IMR-90 (cell line): ENCODE results near the gene TEP1. TPM values are rescaled to one million over a fixed set of nuclear protein-coding genes. Genes with fewer than 3 reads are reported as not detected.

Experiments used
- ATAC-seq: fragments of 200-7000 bp; cut with Tn5 transposase; 2 replicates; pipeline ENCODE4 v1.9.1; 2020; ENCODE audit warnings: low read depth, mild to moderate bottlenecking, moderate library complexity
- BruUV-seq: library from RNA; stranded (reverse); fragments of 400-500 nt; replicated peaks from 2 replicates; lab custom pipeline; 2021; lab: Mats Ljungman, UMichigan
- CTCF ChIA-PET: fragments of 300-600 bp; formaldehyde crosslinking; extraction: SDS; loops from one replicate; lab custom pipeline; 2021; ENCODE audit warnings: antibody characterized with exemption; lab: Yijun Ruan, JAX
- POLR2A ChIA-PET: fragments of 300-600 bp; sonication (Branson Sonifier 250); formaldehyde crosslinking; loops from one replicate; lab custom pipeline; 2022; ENCODE audit warnings: antibody characterized with exemption; ENCODE audit not compliant: unreplicated experiment; lab: Charles Lee
- DNase-seq: peaks from one replicate; pipeline ENCODE4 v3.0.0; 2013
- H2AFZ ChIP-seq: replicated peaks from 2 replicates; pipeline ENCODE3; 2013; ENCODE audit warnings: low read length, mild to moderate bottlenecking; ENCODE audit not compliant: poor library complexity
- H2AK5ac ChIP-seq: 2 replicates; pipeline ENCODE4 v1.6.1; 2013; ENCODE audit warnings: low read depth, low read length, inconsistent platforms
- H2AK9ac ChIP-seq: replicated peaks from 2 replicates; pipeline ENCODE3; 2013; ENCODE audit warnings: mild to moderate bottlenecking, low read depth, low read length, moderate library complexity; ENCODE audit not compliant: poor library complexity
- H2BK120ac ChIP-seq: 2 replicates; pipeline ENCODE4 v1.6.1; 2013; ENCODE audit warnings: low read depth, low read length, inconsistent platforms
- H2BK15ac ChIP-seq: 3 replicates; pipeline ENCODE4 v1.6.1; 2013; ENCODE audit warnings: low read depth, low read length, inconsistent platforms
- H2BK20ac ChIP-seq: 2 replicates; pipeline ENCODE4 v1.6.1; 2013; ENCODE audit warnings: low read depth, mild to moderate bottlenecking, inconsistent platforms, low read length, moderate library complexity
- H2BK5ac ChIP-seq: 2 replicates; pipeline ENCODE4 v1.6.1; 2013; ENCODE audit warnings: mild to moderate bottlenecking, low read depth, low read length, inconsistent platforms; ENCODE audit not compliant: poor library complexity, severe bottlenecking
- H3K14ac ChIP-seq: replicated peaks from 2 replicates; pipeline ENCODE4 v1.6.1; 2013; ENCODE audit warnings: low read depth, low read length, inconsistent platforms
- H3K18ac ChIP-seq: 2 replicates; pipeline ENCODE4 v1.6.1; 2013; ENCODE audit warnings: low read depth, low read length, control low read depth
- H3K23ac ChIP-seq: 2 replicates; pipeline ENCODE4 v1.6.1; 2013; ENCODE audit warnings: low read depth, low read length, inconsistent platforms
- H3K27ac ChIP-seq: 2 replicates; pipeline ENCODE4 v1.5.1; 2013; ENCODE audit warnings: mild to moderate bottlenecking, control low read depth, low read length; ENCODE audit not compliant: insufficient read depth
- H3K27me3 ChIP-seq: 2 replicates; pipeline ENCODE4 v1.6.1; 2013; ENCODE audit warnings: low read length; ENCODE audit not compliant: control insufficient read depth, insufficient read depth
- H3K36me3 ChIP-seq: 2 replicates; pipeline ENCODE4 v1.6.1; 2013; ENCODE audit warnings: low read length, mixed read lengths; ENCODE audit not compliant: control insufficient read depth, insufficient read depth
- H3K4ac ChIP-seq: 2 replicates; pipeline ENCODE4 v1.6.1; 2013; ENCODE audit warnings: low read depth, low read length, inconsistent platforms
- H3K4me1 ChIP-seq: 2 replicates; pipeline ENCODE4 v1.6.1; 2013; ENCODE audit warnings: low read length, mixed read lengths; ENCODE audit not compliant: control insufficient read depth, insufficient read depth
- H3K4me2 ChIP-seq: 2 replicates; pipeline ENCODE4 v1.6.1; 2013; ENCODE audit warnings: low read depth, mild to moderate bottlenecking, control low read depth, low read length, moderate library complexity
- H3K4me3 ChIP-seq: 2 replicates; pipeline ENCODE4 v1.5.1; 2013; ENCODE audit warnings: low read depth, mild to moderate bottlenecking, control low read depth, low read length, moderate library complexity; ENCODE audit not compliant: insufficient read depth
- H3K56ac ChIP-seq: 2 replicates; pipeline ENCODE4 v1.6.1; 2013; ENCODE audit warnings: low read length, inconsistent platforms; ENCODE audit not compliant: insufficient read depth; ENCODE audit errors: extremely low read depth
- H3K79me1 ChIP-seq, 2 experiments: 2 replicates each; pipeline ENCODE4 v1.6.1; 2013; ENCODE audit warnings: low read length in 2 of 2, inconsistent platforms in 1 of 2, low read depth in 1 of 2
- H3K9ac ChIP-seq: 2 replicates; pipeline ENCODE4 v1.6.1; 2013; ENCODE audit warnings: low read depth, low read length, control low read depth
- H3K9me1 ChIP-seq: 2 replicates; pipeline ENCODE4 v1.6.1; 2013; ENCODE audit warnings: low read length, inconsistent platforms; ENCODE audit not compliant: insufficient read depth
- H3K9me3 ChIP-seq: 2 replicates; pipeline ENCODE4 v1.6.1; 2013; ENCODE audit warnings: low read length; ENCODE audit not compliant: control insufficient read depth, insufficient read depth
- H4K20me1 ChIP-seq: 2 replicates; pipeline ENCODE4 v1.6.1; 2013; ENCODE audit warnings: low read length, inconsistent platforms; ENCODE audit not compliant: insufficient read depth
- H4K5ac ChIP-seq: 2 replicates; pipeline ENCODE4 v1.6.1; 2013; ENCODE audit warnings: mild to moderate bottlenecking, low read depth, low read length, control low read depth
- H4K8ac ChIP-seq, 2 experiments: 2 replicates each; pipeline ENCODE4 v1.6.1; 2013; ENCODE audit warnings: low read depth in 2 of 2, low read length in 2 of 2, control low read depth in 1 of 2, inconsistent platforms in 1 of 2
- H4K91ac ChIP-seq: 2 replicates; pipeline ENCODE4 v1.6.1; 2013; ENCODE audit warnings: low read depth, low read length, inconsistent platforms; ENCODE audit not compliant: insufficient read depth
- BHLHE40 ChIP-seq: fragments of 150-350 bp; IDR thresholded peaks from 2 replicates; pipeline ENCODE4 v1.6.1; 2016; ENCODE audit warnings: mild to moderate bottlenecking, low read depth, low read length
- ELK1 ChIP-seq: fragments of 150-350 bp; IDR thresholded peaks from 2 replicates; pipeline ENCODE4 v1.6.1; 2016; ENCODE audit warnings: low read depth, mild to moderate bottlenecking, low read length, moderate library complexity, borderline replicate concordance
- FOS ChIP-seq: fragments of 150-350 bp; IDR thresholded peaks from 2 replicates; pipeline ENCODE4 v1.6.1; 2016; ENCODE audit warnings: low read depth, low read length
- MAFK ChIP-seq: IDR thresholded peaks from 2 replicates; pipeline ENCODE4 v1.6.1; 2012; ENCODE audit warnings: low read depth, low read length, improper control_type of control experiment
- WGBS, 2 experiments: methylation state at CpG; one replicate each; pipeline versions ENCODE4 v1.1.5 to v1.1.7; 2013; ENCODE audit warnings: missing lambda C conversion rate in 2 of 2; ENCODE audit not compliant: insufficient read length in 1 of 2; ENCODE audit errors: extremely low coverage in 2 of 2; 5-methylcytosine and 5-hydroxymethylcytosine counted together
- dilution Hi-C: fragments of 300-500 bp; cut with HindIII; formaldehyde crosslinking; loops from one replicate; pipeline ENCODE4 v1.14.3; 2018; ENCODE audit warnings: low sequenced_read_pairs; ENCODE audit not compliant: unreplicated experiment
- in situ Hi-C: fragments of 300-500 bp; cut with MboI; formaldehyde crosslinking; loops from 3 replicates; pipeline ENCODE4 v1.14.3; 2019; ENCODE audit warnings: low sequenced_read_pairs, inconsistent platforms, mixed read lengths
- intact Hi-C: fragments of 100-400 bp; cut with micrococcal nuclease; formaldehyde crosslinking; loops from 2 replicates; pipeline ENCODE4 v1.10.0; 2022
- polyA plus RNA-seq, 3 experiments: library from polyadenylated mRNA; depleted of rRNA; stranded (reverse); fragments of >200 nt; gene quantifications; 2 replicates each; pipeline ENCODE4 v1.2.3, GENCODE V29; 2012; ENCODE audit warnings: low replicate concordance in 1 of 3
- total RNA-seq: library from RNA; depleted of rRNA; stranded (reverse); fragments of >200 nt; gene quantifications from 2 replicates; pipeline ENCODE4 v1.2.3, GENCODE V29; 2012

Gene TEP1
- total and polyA plus RNA-seq, 2 of the 4 experiments (the other 2 are of a cell fraction) = 10.7 to 12.4 TPM

GRCh38 chr14:20328705-20329104, 84.6 kb downstream of the TEP1 start:
- Histone ChIP-seq H3K4me1 (no peaks in the 10 kb centered on the region), H3K18ac (no peak overlapping the region), H4K20me1 (no peaks in the 10 kb centered on the region), H2BK20ac (no peak overlapping the region), H3K27ac (no peak overlapping the region), H3K4me3 (no peak overlapping the region), H2BK5ac (no peak overlapping the region), H3K9ac (no peak overlapping the region), H3K4me2 (no peak overlapping the region), H2BK120ac (no peak overlapping the region), H3K14ac (no peak overlapping the region), H2AFZ (no peak overlapping the region), H4K91ac (no peak overlapping the region), H3K79me1 (peaks cover 10 to 18% of the 10 kb centered on the region in 2 experiments; a peak in 3 of 4 replicates), H4K8ac (no peak overlapping the region), H2AK5ac (no peak overlapping the region), H2BK15ac (no peak overlapping the region), H3K27me3 (no peaks in the 10 kb centered on the region), H3K9me3 (no peaks in the 10 kb centered on the region), H3K4ac (no peak overlapping the region), H2AK9ac (no peak overlapping the region), H3K23ac (no peak overlapping the region), H3K36me3 (peaks cover 9% of the 10 kb centered on the region), H4K5ac (no peak overlapping the region), H3K9me1 (no peaks in the 10 kb centered on the region), H3K56ac (no peak overlapping the region)
- POLR2A ChIA-PET = interaction anchor here (0.8 kb wide), 1 partner anchor 14 kb away, joined by 3 read pairs; the partner anchor contains the start of gene PARP2
- intact Hi-C loops = no loop called here
- in situ Hi-C loops = loop anchor here (10.0 to 25.0 kb wide), 3 partner anchors 356 to 759 kb away; partner anchors contain the start of genes ANG, METTL17, RNASE4 and SLC39A2
- WGBS, 2 experiments = no CpG with 5 or more reads among the region's 2 CpGs
- ATAC-seq (no peak), DNase-seq (no peak)
- dilution Hi-C loops = no loop called here
- no TSS peak for BruUV-seq
- CTCF ChIA-PET = interaction anchor here (0.6 to 1.2 kb wide), 2 partner anchors 14 to 22 kb away, joined by 6 to 7 read pairs; partner anchors contain the start of gene PARP2
- no peak for TF ChIP-seq BHLHE40
- TF ChIP-seq ELK1 = no peak
- TF ChIP-seq FOS = no peak
- TF ChIP-seq MAFK = no peak
